GM23338 (cell line): ENCODE measurements around the gene MCTP1. TPM values are rescaled to one million over a fixed set of nuclear protein-coding genes. Genes with fewer than 3 reads are reported as not detected.

Source experiments
- ATAC-seq: fragments of 200-7000 bp; cut with Tn5 transposase; 3 replicates; pipeline ENCODE4 v1.9.1; 2020
- DNase-seq: peaks from one replicate; pipeline ENCODE4 v3.0.0-alpha.2; 2015; ENCODE audit warnings: low spot score
- H2AFZ ChIP-seq: fragments of 200-600 bp; sonication (generic); 2 replicates; pipeline ENCODE4 v1.8.0; 2016; ENCODE audit warnings: antibody characterized with exemption, mild to moderate bottlenecking, moderate library complexity
- H3F3A ChIP-seq: fragments of 200-600 bp; sonication (generic); replicated peaks from 2 replicates; pipeline ENCODE4 v1.8.0; 2017; ENCODE audit warnings: antibody characterized with exemption, mixed run types, low read depth
- H3K27ac ChIP-seq: fragments of 200-600 bp; sonication (generic); 2 replicates; pipeline ENCODE4 v1.6.1; 2016; ENCODE audit warnings: low read depth
- H3K27me3 ChIP-seq: fragments of 200-600 bp; sonication (generic); 2 replicates; pipeline ENCODE4 v1.8.0; 2016; ENCODE audit warnings: mild to moderate bottlenecking, mixed run types, moderate library complexity; ENCODE audit not compliant: insufficient read depth
- H3K36me3 ChIP-seq: fragments of 200-600 bp; sonication (generic); 2 replicates; pipeline ENCODE4 v1.8.0; 2016; ENCODE audit warnings: mild to moderate bottlenecking; ENCODE audit not compliant: insufficient read depth
- H3K4me1 ChIP-seq: fragments of 200-600 bp; sonication (generic); 2 replicates; pipeline ENCODE4 v1.8.0; 2016; ENCODE audit warnings: mild to moderate bottlenecking, moderate library complexity; ENCODE audit not compliant: insufficient read depth
- H3K4me2 ChIP-seq: fragments of 200-600 bp; sonication (generic); 2 replicates; pipeline ENCODE4 v1.7.1; 2017; ENCODE audit warnings: mixed run types
- H3K4me3 ChIP-seq: fragments of 200-600 bp; sonication (generic); 2 replicates; pipeline ENCODE4 v1.6.1; 2016; ENCODE audit warnings: mixed run types
- H3K79me2 ChIP-seq: fragments of 200-600 bp; sonication (generic); replicated peaks from 2 replicates; pipeline ENCODE4 v1.8.0; 2017; ENCODE audit warnings: mild to moderate bottlenecking; ENCODE audit not compliant: insufficient read depth
- H3K9me2 ChIP-seq: fragments of 200-600 bp; sonication (generic); 2 replicates; pipeline ENCODE4 v1.8.0; 2017; ENCODE audit not compliant: insufficient read depth
- H4K20me1 ChIP-seq: fragments of 200-600 bp; sonication (generic); replicated peaks from 2 replicates; pipeline ENCODE4 v1.8.0; 2017; ENCODE audit warnings: mild to moderate bottlenecking; ENCODE audit not compliant: insufficient read depth
- H3K27ac Mint-ChIP-seq: 2 replicates; pipeline ENCODE4 v1.8.0; 2020; ENCODE audit warnings: inconsistent platforms, mild to moderate bottlenecking, moderate library complexity, mixed read lengths
- H3K27me3 Mint-ChIP-seq: 3 replicates; pipeline ENCODE4 v1.8.0; 2022; ENCODE audit warnings: low read depth, mild to moderate bottlenecking, moderate library complexity, mixed read lengths, inconsistent platforms; ENCODE audit not compliant: insufficient read depth, poor library complexity
- H3K36me3 Mint-ChIP-seq: 3 replicates; pipeline ENCODE4 v1.8.0; 2021; ENCODE audit warnings: low read depth, mild to moderate bottlenecking, inconsistent platforms, moderate library complexity, mixed read lengths
- H3K4me1 Mint-ChIP-seq: 3 replicates; pipeline ENCODE4 v1.8.0; 2020; ENCODE audit warnings: mild to moderate bottlenecking, inconsistent platforms, mixed read lengths
- H3K4me3 Mint-ChIP-seq: 3 replicates; pipeline ENCODE4 v1.8.0; 2021; ENCODE audit warnings: moderate library complexity, mild to moderate bottlenecking, inconsistent platforms, mixed read lengths
- H3K9me3 Mint-ChIP-seq: 3 replicates; pipeline ENCODE4 v1.8.0; 2020; ENCODE audit warnings: moderate library complexity, mild to moderate bottlenecking, inconsistent platforms, mixed read lengths
- EZH2 ChIP-seq: fragments of 200-600 bp; sonication (generic); IDR thresholded peaks from one replicate; pipeline ENCODE4 v1.8.0; 2017; ENCODE audit warnings: antibody characterized with exemption, mild to moderate bottlenecking, low read depth; ENCODE audit not compliant: unreplicated experiment
- NANOG ChIP-seq: IDR thresholded peaks from 2 replicates; pipeline ENCODE4 v1.6.1; 2016; ENCODE audit warnings: antibody characterized with exemption, borderline replicate concordance
- POLR2AphosphoS5 ChIP-seq: IDR thresholded peaks from 2 replicates; pipeline ENCODE4 v1.6.1; 2016; ENCODE audit warnings: antibody characterized with exemption, low read depth
- REST ChIP-seq: IDR thresholded peaks from one replicate; pipeline ENCODE4 v1.6.1; 2018; ENCODE audit warnings: antibody characterized with exemption; ENCODE audit not compliant: unreplicated experiment
- STAT1 ChIP-seq: IDR thresholded peaks from one replicate; pipeline ENCODE4 v1.6.1; 2016; ENCODE audit warnings: antibody characterized with exemption; ENCODE audit not compliant: unreplicated experiment
- ZNF114 ChIP-seq: fragments of 250-450 bp; sonication (Bioruptor Pico); IDR thresholded peaks from 2 replicates; pipeline ENCODE4 v1.5.0; 2020; ENCODE audit warnings: mild to moderate bottlenecking, moderate library complexity
- ZNF331 ChIP-seq: fragments of 250-450 bp; sonication (Bioruptor Pico); IDR thresholded peaks from 2 replicates; pipeline ENCODE4 v1.5.0; 2020; ENCODE audit warnings: low read depth, mild to moderate bottlenecking, moderate library complexity
- polyA plus RNA-seq: library from polyadenylated mRNA; unstranded; fragments of >200 nt; fragmentation: Nextera tagmentation; extraction: Ambion mirVana; gene quantifications from 2 replicates; pipeline ENCODE4 v1.2.1, GENCODE V29; 2016
- total RNA-seq: library from RNA; depleted of rRNA; stranded (reverse); fragments of >200 nt; shearing (Covaris generic); gene quantifications from 2 replicates; pipeline ENCODE4 v1.2.3, GENCODE V29; 2014
- TF ChIP-seq, protein P1 (sequence below): fragments of 250-450 bp; sonication (Bioruptor Pico); IDR thresholded peaks from 2 replicates; pipeline ENCODE4 v1.5.0; 2020; ENCODE audit warnings: mild to moderate bottlenecking, moderate library complexity

Gene MCTP1
- total and polyA plus RNA-seq, 2 experiments from 2014 or later = 3.7 to 4.2 TPM

DNA sequence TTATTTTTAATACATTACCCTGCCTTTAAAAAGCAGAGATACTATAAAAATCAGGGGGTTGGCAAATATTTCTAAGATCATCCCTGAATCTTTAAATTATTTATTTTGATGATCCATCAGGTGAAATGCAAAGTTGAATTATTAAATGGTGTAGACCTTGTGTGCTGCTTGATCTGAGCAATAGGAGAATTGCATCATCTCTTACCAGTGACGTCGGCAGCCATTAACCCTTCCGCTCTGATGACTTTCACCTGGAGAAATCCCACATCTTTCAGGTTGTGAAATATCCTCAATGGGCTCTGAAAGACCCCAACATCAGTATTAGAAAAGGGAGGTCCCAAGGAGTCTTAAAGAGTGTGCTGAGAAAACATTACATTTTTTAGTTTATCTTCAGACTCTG is 396.2 kb downstream of the MCTP1 start:
- Histone ChIP-seq H3K79me2 (no peaks in the 10 kb centered on the region), H3K4me3 (no peak overlapping the region), H3F3A (no peaks in the 10 kb centered on the region), H3K4me1 (peaks cover 12% of the 10 kb centered on the region; the same call in 1 of the 2 replicates), H4K20me1 (no peaks in the 10 kb centered on the region), H3K27me3 (no peaks in the 10 kb centered on the region), H2AFZ (no peak overlapping the region), H3K27ac (no peak overlapping the region), H3K9me2 (no peaks in the 10 kb centered on the region), H3K36me3 (no peaks in the 10 kb centered on the region), H3K4me2 (no peak overlapping the region)
- no peaks in the 10 kb centered on the region for H3K36me3 Mint-ChIP-seq
- peaks cover 25% of the 10 kb centered on the region; the same call in 2 of the 3 replicates for H3K4me1 Mint-ChIP-seq
- H3K9me3 Mint-ChIP-seq = no peaks in the 10 kb centered on the region
- ATAC-seq = no peak
- no peaks in the 10 kb centered on the region for H3K27me3 Mint-ChIP-seq
- DNase-seq = no peak
- no peak overlapping the region for H3K4me3 Mint-ChIP-seq
- H3K27ac Mint-ChIP-seq = peak overlapping the region; percentile 90
- TF ChIP-seq EZH2 (no peak), STAT1 (no peak), POLR2AphosphoS5 (no peak), REST (no peak), NANOG (no peak), ZNF331 (CRISPR knock-in tag) (no peak), ZNF114 (no peak)
- TF ChIP-seq, protein P1, sequence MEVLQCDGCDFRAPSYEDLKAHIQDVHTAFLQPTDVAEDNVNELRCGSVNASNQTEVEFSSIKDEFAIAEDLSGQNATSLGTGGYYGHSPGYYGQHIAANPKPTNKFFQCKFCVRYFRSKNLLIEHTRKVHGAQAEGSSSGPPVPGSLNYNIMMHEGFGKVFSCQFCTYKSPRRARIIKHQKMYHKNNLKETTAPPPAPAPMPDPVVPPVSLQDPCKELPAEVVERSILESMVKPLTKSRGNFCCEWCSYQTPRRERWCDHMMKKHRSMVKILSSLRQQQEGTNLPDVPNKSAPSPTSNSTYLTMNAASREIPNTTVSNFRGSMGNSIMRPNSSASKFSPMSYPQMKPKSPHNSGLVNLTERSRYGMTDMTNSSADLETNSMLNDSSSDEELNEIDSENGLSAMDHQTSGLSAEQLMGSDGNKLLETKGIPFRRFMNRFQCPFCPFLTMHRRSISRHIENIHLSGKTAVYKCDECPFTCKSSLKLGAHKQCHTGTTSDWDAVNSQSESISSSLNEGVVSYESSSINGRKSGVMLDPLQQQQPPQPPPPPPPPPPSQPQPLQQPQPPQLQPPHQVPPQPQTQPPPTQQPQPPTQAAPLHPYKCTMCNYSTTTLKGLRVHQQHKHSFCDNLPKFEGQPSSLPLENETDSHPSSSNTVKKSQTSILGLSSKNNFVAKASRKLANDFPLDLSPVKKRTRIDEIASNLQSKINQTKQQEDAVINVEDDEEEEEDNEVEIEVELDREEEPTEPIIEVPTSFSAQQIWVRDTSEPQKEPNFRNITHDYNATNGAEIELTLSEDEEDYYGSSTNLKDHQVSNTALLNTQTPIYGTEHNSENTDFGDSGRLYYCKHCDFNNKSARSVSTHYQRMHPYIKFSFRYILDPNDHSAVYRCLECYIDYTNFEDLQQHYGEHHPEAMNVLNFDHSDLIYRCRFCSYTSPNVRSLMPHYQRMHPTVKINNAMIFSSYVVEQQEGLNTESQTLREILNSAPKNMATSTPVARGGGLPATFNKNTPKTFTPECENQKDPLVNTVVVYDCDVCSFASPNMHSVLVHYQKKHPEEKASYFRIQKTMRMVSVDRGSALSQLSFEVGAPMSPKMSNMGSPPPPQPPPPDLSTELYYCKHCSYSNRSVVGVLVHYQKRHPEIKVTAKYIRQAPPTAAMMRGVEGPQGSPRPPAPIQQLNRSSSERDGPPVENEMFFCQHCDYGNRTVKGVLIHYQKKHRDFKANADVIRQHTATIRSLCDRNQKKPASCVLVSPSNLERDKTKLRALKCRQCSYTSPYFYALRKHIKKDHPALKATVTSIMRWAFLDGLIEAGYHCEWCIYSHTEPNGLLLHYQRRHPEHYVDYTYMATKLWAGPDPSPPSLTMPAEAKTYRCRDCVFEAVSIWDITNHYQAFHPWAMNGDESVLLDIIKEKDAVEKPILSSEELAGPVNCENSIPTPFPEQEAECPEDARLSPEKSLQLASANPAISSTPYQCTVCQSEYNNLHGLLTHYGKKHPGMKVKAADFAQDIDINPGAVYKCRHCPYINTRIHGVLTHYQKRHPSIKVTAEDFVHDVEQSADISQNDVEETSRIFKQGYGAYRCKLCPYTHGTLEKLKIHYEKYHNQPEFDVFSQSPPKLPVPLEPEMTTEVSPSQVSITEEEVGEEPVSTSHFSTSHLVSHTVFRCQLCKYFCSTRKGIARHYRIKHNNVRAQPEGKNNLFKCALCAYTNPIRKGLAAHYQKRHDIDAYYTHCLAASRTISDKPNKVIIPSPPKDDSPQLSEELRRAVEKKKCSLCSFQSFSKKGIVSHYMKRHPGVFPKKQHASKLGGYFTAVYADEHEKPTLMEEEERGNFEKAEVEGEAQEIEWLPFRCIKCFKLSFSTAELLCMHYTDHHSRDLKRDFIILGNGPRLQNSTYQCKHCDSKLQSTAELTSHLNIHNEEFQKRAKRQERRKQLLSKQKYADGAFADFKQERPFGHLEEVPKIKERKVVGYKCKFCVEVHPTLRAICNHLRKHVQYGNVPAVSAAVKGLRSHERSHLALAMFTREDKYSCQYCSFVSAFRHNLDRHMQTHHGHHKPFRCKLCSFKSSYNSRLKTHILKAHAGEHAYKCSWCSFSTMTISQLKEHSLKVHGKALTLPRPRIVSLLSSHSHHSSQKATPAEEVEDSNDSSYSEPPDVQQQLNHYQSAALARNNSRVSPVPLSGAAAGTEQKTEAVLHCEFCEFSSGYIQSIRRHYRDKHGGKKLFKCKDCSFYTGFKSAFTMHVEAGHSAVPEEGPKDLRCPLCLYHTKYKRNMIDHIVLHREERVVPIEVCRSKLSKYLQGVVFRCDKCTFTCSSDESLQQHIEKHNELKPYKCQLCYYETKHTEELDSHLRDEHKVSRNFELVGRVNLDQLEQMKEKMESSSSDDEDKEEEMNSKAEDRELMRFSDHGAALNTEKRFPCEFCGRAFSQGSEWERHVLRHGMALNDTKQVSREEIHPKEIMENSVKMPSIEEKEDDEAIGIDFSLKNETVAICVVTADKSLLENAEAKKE = no peak
